Neuron (in vitro differentiated cells): ENCODE data around the gene CAMKMT.

Source experiments
- H2AFZ ChIP-seq: one replicate; pipeline ENCODE4 v1.6.1; 2013; ENCODE audit warnings: low read depth, mild to moderate bottlenecking, inconsistent platforms, low read length, moderate library complexity
- H3K27me3 ChIP-seq: one replicate; pipeline ENCODE4 v1.6.1; 2013; ENCODE audit warnings: low read length; ENCODE audit not compliant: insufficient read depth
- H3K36me3 ChIP-seq: one replicate; pipeline ENCODE4 v1.6.1; 2013; ENCODE audit warnings: low read length; ENCODE audit not compliant: insufficient read depth
- H3K4me1 ChIP-seq: one replicate; pipeline ENCODE4 v1.6.1; 2013; ENCODE audit warnings: low read length; ENCODE audit not compliant: insufficient read depth
- H3K4me3 ChIP-seq: 2 replicates; pipeline ENCODE4 v1.5.1; 2013; ENCODE audit warnings: mild to moderate bottlenecking, low read length, moderate library complexity
- H3K9me3 ChIP-seq: one replicate; pipeline ENCODE4 v1.6.1; 2013; ENCODE audit warnings: low read length

Gene CAMKMT

GRCh38 chr2:44462934-44463849 lies 101.4 kb downstream of the CAMKMT start:
- Histone ChIP-seq H3K27me3 (no peaks in the 10 kb centered on the region), H3K4me3 (no peak overlapping the region), H3K36me3 (no peaks in the 10 kb centered on the region), H2AFZ (no peak overlapping the region), H3K4me1 (peaks cover 23% of the 10 kb centered on the region), H3K9me3 (peaks cover 1% of the 10 kb centered on the region)

GRCh38 chr2:44464437-44464836 lies 102.7 kb downstream of the CAMKMT start:
- Histone ChIP-seq H3K27me3 (no peaks in the 10 kb centered on the region), H3K4me1 (peaks cover 23% of the 10 kb centered on the region), H3K4me3 (no peak overlapping the region), H2AFZ (no peak overlapping the region), H3K36me3 (no peaks in the 10 kb centered on the region), H3K9me3 (peaks cover 1% of the 10 kb centered on the region)

- peaks cover under 1% of the 10 kb centered on the region for H3K9me3 ChIP-seq
These were observed 108.4 kb downstream of the CAMKMT start for GRCh38 chr2:44470151-44470550.

GRCh38 chr2:44477657-44478414 lies 116.1 kb downstream of the CAMKMT start:
- Histone ChIP-seq H3K36me3 (no peaks in the 10 kb centered on the region), H3K27me3 (no peaks in the 10 kb centered on the region), H3K9me3 (no peaks in the 10 kb centered on the region), H3K4me3 (no peak overlapping the region), H2AFZ (peak overlapping the region; percentile 54), H3K4me1 (peaks cover 7% of the 10 kb centered on the region)

More at GRCh38 chr2:44470151-44470550, 108.4 kb downstream of the CAMKMT start:
- Histone ChIP-seq H3K4me3 (no peak overlapping the region), H3K36me3 (no peaks in the 10 kb centered on the region), H3K4me1 (no peaks in the 10 kb centered on the region), H2AFZ (no peak overlapping the region), H3K27me3 (no peaks in the 10 kb centered on the region)

- no peaks in the 10 kb centered on the region for H3K9me3 ChIP-seq
These were observed 117.6 kb downstream of the CAMKMT start for GRCh38 chr2:44479127-44479887.

GRCh38 chr2:44480068-44480467 lies 118.3 kb downstream of the CAMKMT start:
- Histone ChIP-seq H3K36me3 (no peaks in the 10 kb centered on the region), H3K27me3 (no peaks in the 10 kb centered on the region), H2AFZ (no peak overlapping the region), H3K4me3 (no peak overlapping the region), H3K4me1 (peaks cover 7% of the 10 kb centered on the region), H3K9me3 (no peaks in the 10 kb centered on the region)

More at GRCh38 chr2:44479127-44479887, 117.6 kb downstream of the CAMKMT start:
- Histone ChIP-seq H3K36me3 (no peaks in the 10 kb centered on the region), H3K4me3 (no peak overlapping the region), H3K4me1 (peaks cover 7% of the 10 kb centered on the region), H3K27me3 (no peaks in the 10 kb centered on the region), H2AFZ (no peak overlapping the region)

- H3K36me3 ChIP-seq: no peaks in the 10 kb centered on the region
- no peaks in the 10 kb centered on the region for H3K9me3 ChIP-seq
- H2AFZ ChIP-seq: no peak overlapping the region
- no peaks in the 10 kb centered on the region for H3K4me1 ChIP-seq
- no peak overlapping the region for H3K4me3 ChIP-seq
- no peaks in the 10 kb centered on the region for H3K27me3 ChIP-seq
These were observed 125.3 kb downstream of the CAMKMT start for GRCh38 chr2:44487052-44487451.

- Histone ChIP-seq H3K4me3 (no peak overlapping the region), H2AFZ (no peak overlapping the region), H3K36me3 (no peaks in the 10 kb centered on the region), H3K27me3 (no peaks in the 10 kb centered on the region), H3K9me3 (no peaks in the 10 kb centered on the region), H3K4me1 (no peaks in the 10 kb centered on the region)
These were observed 129.0 kb downstream of the CAMKMT start for GRCh38 chr2:44490726-44491125.

GRCh38 chr2:44494006-44494405 lies 132.3 kb downstream of the CAMKMT start:
- H2AFZ ChIP-seq: no peak overlapping the region
- H3K4me1 ChIP-seq: no peaks in the 10 kb centered on the region

GRCh38 chr2:44495035-44495434 lies 133.3 kb downstream of the CAMKMT start:
- Histone ChIP-seq H3K36me3 (no peaks in the 10 kb centered on the region), H3K4me3 (no peak overlapping the region), H3K27me3 (no peaks in the 10 kb centered on the region), H3K4me1 (no peaks in the 10 kb centered on the region), H3K9me3 (no peaks in the 10 kb centered on the region), H2AFZ (no peak overlapping the region)

More at GRCh38 chr2:44494006-44494405, 132.3 kb downstream of the CAMKMT start:
- Histone ChIP-seq H3K9me3 (no peaks in the 10 kb centered on the region), H3K27me3 (no peaks in the 10 kb centered on the region), H3K4me3 (no peak overlapping the region), H3K36me3 (no peaks in the 10 kb centered on the region)

GRCh38 chr2:44495544-44495943 lies 133.8 kb downstream of the CAMKMT start:
- Histone ChIP-seq H3K9me3 (no peaks in the 10 kb centered on the region), H3K4me1 (no peaks in the 10 kb centered on the region), H3K36me3 (no peaks in the 10 kb centered on the region), H3K4me3 (no peak overlapping the region), H3K27me3 (no peaks in the 10 kb centered on the region), H2AFZ (no peak overlapping the region)

- H3K9me3 ChIP-seq: no peaks in the 10 kb centered on the region
- no peak overlapping the region for H3K4me3 ChIP-seq
- H2AFZ ChIP-seq: no peak overlapping the region
- no peaks in the 10 kb centered on the region for H3K4me1 ChIP-seq
- H3K27me3 ChIP-seq: no peaks in the 10 kb centered on the region
- H3K36me3 ChIP-seq: no peaks in the 10 kb centered on the region
These were observed 134.4 kb downstream of the CAMKMT start for GRCh38 chr2:44496130-44496529.

- H3K36me3 ChIP-seq: no peaks in the 10 kb centered on the region
These were observed 136.8 kb downstream of the CAMKMT start for GRCh38 chr2:44498551-44498950.

More at GRCh38 chr2:44498551-44498950, 136.8 kb downstream of the CAMKMT start:
- H3K4me3 ChIP-seq: no peak overlapping the region
- no peaks in the 10 kb centered on the region for H3K9me3 ChIP-seq
- no peak overlapping the region for H2AFZ ChIP-seq
- no peaks in the 10 kb centered on the region for H3K4me1 ChIP-seq
- H3K27me3 ChIP-seq: no peaks in the 10 kb centered on the region
